GM19035 (cell line): ENCODE results near the gene TAS1R2.
"Not testable (repeated sequence)": the region's sequence is repeated elsewhere in the genome, so short reads cannot be mapped to it uniquely, and the experiment has no call there.

Experiments
- ATAC-seq: cut with Tn5 transposase; IDR thresholded peaks from one replicate; pipeline ENCODE4 v1.9.1; 2021; ENCODE audit not compliant: unreplicated experiment

Gene TAS1R2

DNA sequence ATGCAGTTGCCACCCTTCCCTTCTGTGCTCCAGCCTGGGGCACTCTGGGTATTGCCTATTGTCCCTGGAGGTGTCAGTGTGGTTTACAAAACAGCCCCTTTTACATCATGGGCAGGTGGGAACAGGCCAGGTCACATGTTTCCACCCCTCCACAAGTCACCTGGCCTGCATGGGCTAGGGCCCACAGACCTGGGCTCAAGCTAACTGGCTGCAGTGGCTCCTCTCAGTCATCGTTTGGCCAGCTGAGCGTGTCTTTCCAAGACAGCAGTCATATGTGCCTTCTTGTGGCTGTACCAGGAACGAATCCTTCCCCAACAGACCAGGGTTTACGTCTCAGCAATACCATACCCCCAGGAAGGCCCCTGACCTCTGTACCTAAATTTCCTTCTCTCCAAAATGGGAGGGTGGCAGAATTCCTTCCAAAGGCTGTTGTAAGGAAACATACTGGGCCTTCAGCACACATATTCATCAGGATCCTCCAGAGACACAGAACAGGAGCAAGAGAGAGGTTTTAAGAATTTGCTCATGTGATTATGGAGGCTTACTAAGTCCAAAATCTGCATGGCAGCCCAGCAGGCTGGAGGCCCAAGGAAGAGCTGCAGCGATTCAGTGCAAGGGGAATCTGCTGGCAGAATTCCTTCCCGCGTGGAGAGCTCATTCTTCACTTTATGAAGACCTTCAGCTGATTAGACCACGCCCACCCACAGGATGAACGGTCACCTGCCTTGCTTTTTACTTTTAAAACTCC lies 10.6 kb upstream of the TAS1R2 start:
- ATAC-seq = no peak

DNA sequence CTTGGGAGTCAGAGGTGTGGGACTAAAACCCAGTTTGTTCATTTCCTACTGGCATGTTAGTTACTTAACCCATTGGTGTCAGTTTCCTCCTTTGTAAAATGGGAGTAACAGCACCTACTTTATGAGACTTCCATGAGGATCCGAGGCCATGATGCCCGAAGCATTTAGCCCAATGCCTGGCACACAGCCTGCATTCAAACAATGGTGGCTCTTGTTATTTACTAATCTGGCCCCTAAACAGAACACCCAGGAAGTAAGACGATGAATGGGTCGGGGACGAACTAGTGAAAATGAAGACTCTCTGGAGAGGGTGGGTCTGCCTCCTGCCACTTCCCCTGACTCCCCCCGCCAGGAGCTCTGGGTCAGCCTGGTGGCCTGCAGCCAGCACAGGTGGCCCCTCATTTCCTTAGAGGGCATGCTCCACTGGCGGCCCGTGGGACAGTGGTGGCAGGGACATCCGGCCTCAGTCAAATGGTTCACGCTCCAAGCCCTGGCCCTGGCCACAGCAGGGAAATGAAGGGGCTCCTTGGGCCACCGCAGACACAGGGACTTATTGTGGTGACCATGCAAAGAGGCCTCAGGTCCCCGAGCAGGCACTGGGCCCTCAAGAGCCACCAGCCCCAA lies 9.5 kb upstream of the TAS1R2 start:
- no peak for ATAC-seq

DNA sequence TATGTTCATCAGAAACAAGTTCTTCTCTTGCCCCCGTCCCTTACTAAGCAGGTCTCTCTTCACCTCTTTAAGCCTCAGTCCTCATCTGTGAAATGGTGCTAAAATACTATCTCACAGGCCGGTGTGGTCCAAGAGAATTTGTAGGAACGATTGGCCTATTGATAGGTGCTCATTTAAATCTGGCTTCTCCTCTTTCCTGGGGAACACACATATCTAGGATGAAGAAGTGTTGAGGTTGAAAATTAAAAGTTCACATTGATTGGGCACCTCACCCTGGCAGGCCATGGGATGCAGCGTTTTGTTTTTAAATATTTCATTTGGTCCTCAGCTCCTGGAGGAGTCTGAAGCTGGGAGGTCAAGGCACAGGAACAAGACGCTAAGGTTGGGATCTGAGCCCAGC lies 8.9 kb upstream of the TAS1R2 start:
- ATAC-seq = no peak

DNA sequence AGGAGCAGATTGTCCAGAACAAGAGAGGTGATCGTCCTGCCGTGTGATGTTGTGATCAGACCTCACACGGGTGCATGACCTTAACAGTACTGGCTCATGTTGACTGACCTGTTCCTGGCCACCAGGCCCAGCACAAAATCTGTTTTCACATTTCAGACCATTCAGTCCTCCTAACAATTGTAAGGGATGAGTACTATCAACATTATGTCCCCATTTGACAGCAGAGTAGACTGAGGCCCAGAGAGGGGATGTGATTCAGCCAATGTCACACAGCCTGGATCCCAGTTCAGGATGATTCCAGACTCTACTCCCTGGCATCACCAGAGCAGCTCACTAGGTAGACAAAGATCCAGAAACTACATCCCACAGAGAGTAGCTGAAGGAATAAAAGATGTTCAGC lies 7.4 kb upstream of the TAS1R2 start:
- no peak for ATAC-seq

DNA sequence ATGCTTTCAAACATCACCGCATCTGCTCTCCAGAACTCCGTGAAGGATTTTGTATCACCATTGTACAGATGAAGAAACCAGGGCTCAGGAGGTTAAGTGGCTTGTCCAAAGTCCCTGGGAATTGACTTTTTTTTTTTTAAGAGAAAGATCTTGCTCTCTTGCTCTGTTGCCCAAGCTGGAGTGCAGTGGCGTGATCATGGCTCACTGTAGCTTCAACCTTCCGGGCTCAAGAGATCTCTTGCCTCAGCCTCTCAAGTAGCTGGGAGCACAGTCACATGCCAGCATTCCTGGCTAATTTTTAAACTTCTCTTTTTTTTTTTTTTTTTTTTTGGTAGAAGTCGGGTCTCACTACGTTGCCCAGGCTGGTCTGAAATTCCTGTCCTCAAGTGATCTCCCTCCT lies 6.9 kb upstream of the TAS1R2 start:
- no peak for ATAC-seq

DNA sequence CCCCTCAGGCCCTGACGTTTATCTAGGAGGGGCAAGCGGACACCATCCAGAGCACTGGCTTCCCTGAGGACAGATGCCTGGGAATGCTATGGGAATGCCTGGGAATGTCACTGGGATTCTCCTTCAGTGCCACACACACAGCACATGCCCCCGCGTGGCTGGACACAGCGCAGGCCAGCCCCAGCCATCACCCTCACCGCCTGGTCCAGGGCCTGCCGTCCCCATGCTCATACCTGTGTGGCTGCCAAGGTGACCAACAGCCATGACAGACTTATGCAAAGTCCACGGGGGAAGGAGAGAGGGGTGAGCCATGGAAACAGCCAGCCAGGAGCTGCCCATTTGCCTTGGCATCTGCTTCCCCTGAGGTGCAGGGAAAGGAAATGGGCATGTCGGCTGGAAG lies 5.7 kb upstream of the TAS1R2 start:
- no peak for ATAC-seq

DNA sequence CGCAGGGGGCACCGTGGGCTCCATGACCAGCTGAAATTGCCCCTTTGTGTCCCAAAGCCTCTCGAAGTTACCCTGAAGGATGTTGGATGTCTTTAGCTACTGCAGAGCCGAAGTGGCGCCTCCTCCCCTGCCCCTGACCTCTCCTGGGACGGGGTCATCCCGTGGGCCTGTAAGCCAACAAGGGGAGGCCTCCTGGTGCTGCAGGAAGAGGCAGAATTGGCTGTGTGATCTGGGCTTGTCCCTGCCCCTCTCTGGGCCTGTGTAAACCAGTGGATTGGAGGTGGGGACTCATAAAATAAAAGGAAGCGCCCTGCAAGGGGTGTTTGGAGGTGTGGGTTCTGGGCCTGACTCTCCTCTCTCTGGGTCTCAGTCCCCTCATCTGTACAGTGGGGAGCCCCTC lies 2.1 kb upstream of the TAS1R2 start:
- no peak for ATAC-seq

DNA sequence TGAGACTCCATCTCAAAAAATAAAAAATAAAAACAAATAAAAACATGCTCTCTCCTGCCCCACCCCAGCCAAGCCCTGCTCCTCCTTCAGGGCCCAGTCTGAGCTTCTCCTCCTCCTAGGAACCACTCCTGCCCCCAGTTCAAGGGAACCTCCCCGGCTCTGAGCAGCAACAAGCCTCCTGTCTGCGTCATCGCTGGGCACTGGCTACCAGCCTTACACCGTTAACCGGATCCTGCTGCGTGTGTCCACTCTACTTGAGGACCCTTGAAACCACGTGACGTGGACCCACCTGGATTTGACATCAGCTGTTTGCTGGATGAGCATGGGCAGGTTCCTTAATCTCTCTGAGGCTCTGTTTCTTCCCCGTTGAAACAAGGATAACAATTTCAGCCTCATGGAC lies 1.6 kb upstream of the TAS1R2 start:
- no peak for ATAC-seq

DNA sequence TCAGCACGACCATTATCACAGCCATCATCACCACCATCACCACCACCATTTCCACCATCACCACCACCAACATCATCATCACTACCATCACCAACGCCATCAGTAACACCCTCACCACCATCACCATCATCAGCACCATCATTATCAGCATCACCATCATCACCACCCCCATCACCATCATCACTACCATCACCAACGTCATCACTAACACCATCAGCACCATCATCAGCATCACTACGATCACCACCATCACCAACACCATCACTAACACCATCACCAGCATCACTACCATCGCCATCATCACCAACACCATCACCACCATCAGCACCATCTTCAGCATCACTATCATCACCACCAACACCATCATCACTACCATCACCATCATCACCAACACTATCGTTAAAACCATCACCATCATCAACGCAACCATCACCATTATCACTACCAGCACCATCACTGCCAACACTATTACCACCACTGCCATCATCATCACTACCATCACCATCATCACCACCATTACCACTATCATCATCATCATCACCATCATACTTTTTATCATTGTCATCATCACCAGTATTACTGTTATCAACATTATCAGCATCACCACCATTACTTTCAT lies 1.3 kb downstream of the TAS1R2 start:
- no peak for ATAC-seq

DNA sequence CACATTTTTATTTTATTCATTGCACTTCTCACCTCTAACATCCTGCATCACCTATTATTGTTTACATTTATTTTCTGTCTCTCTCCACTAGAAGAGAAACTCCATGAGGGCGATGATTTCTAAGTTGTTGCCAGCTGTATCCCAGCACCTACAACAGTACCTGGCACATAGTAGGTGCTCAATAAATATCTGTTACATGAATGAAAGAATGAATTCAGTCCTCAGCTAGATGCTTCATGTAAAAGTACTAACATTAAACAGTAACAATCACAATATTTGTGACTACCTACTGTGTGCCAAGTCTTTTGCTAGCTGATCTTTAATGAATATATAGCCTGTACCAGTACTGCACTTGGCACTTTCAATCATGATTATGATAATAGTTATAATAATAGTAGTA lies 3.0 kb downstream of the TAS1R2 start:
- no peak for ATAC-seq

DNA sequence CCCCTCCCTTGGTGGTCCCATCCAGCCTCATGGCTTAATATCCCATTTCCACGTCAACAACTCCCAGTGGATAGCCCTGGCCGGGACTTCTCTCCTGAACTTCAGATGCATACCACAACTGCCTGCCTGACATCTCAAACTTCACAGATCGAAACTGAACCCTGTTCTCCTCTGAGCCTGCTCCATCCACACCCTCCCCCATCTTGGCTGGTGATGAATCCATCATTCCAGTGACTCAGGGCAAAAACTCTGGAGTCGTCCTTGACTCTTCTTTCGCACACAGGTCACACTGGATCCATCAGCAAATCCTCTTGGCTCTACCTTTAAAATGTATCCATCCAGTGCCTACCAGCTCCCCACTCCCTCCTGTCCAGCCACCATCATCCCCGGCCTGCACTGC lies 3.9 kb downstream of the TAS1R2 start:
- no peak for ATAC-seq

DNA sequence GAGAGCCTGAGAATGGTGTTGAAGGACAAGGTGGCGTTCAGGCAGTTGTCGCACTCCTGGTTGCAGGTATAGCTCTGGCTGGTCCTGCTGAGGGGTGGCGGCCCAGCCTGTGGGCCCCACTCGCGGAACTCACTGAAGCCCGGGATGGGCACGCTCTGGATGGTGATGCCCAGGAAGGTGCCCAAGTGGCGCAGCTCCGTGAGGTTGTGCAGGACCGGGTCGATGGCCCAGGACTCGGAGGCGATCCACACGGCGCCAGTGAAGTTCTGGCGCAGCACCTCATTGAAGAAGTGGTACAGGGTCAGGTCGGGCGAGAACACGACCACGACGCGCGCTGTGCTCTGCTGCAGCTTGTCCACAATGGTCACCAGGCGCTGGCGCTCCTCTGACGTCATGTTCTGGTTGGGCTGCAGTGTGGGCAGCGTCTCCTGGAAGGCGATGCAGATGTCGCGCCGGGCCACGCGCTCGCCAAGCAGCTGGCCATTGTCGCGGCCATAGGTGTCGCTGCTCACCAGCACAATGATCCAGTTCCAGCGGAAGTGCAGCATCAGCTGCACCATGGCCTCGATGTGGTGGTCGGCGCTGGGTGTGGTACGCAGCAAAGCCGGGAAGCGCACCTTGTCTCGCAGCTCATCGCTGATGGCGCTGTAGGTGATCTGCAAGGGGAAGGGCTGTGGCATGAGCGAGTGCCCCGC lies 5.0 kb downstream of the TAS1R2 start:
- no peak for ATAC-seq

DNA sequence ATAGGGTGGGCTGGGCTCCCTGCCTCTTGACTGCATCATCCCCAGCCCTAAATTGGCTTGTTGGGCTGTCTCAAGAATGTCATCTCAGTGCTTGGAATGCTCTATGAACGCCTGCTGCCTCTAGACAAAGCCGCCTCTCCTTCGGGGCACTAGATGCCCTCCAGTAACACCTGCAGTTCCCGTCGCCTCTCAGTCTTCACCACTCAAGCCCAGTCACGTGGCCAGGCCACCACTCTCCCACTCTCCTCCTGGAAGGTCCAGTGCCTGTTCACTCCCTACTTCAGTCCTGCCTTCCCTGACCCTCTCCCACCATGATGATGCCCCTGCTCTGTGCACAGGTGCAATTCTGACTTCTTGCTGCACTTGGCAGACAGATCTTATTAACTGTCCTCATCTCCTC lies 7.0 kb downstream of the TAS1R2 start:
- ATAC-seq = no peak

DNA sequence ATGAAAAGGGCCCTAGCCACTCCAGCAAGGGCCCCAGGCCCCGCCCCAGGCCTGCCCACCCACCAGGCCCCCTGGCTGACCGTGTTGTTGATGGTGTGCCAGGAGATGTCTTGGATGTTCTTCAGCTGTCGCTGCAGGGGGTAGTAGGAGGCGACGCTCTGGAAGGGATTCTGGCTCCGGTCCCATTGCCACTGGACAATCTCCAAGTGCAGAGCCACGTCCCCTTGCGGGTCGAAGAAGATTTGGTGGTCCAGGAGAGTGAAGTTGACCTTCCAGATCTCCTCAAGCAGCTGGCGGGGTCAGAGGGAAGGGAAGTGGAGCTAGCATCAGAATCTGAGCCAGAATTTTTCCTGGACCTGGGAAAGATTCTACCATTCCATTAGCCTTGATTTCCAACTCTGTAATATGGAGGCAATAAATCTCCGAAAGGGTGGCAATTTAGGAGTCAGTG lies 10.2 kb downstream of the TAS1R2 start:
- ATAC-seq = no peak

DNA sequence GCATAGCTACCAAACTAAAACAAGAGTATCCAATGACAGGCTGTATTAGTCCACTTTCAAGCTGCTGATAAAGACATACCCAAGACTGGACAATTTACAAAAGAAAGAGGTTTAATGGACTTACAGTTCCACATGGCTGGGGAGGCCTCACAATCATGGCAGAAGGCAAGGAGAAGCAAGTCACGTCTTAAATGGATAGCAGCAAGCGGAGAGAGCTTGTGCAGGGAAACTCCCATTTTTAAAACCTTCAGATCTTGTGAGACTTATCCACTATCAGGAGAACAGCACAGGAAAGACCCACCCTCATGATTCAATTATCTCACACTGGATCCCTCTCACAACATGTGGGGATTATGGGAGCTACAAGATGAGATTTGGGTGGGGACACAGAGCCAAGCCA lies 11.7 kb downstream of the TAS1R2 start:
- ATAC-seq = not testable (repeated sequence)

DNA sequence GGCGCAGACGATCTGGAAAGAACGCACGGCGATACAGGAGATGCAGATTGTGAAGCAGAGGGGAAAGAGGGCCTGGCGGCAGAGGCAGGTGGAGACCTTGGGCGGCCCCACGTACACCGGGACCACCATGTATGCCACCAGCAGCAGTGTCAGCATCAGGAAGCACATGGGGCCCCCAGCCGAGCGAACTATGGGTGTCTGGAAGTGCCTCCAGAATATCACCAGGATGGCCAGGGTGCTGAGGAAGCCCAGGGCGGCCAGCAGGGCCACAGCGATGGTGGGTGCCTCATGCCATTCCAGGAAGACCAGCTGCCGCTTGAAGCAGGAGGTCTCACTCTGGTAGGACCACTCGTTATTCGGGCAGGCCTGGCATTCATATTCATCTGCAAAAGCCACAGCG lies 19.3 kb downstream of the TAS1R2 start:
- ATAC-seq = no peak

DNA sequence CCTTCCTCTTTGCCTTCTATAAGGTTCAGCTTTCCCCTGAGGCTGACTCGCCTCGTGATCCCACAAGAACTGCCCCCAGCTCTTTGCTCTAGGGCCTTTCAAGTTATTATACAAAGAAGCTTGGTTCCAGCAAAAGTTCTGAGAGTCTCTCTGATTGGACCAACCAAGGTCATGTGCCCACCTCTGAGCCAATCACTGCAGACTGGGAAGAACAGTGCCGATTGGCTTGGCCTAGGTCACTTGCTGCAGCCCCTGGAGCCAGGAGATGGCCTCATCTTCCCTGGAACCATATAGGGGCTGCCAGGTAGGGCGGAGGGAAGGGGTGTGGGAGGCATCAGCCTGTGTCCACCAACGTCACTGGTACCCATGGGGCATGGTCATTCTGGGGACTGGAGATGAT lies 22.8 kb downstream of the TAS1R2 start:
- no peak for ATAC-seq

DNA sequence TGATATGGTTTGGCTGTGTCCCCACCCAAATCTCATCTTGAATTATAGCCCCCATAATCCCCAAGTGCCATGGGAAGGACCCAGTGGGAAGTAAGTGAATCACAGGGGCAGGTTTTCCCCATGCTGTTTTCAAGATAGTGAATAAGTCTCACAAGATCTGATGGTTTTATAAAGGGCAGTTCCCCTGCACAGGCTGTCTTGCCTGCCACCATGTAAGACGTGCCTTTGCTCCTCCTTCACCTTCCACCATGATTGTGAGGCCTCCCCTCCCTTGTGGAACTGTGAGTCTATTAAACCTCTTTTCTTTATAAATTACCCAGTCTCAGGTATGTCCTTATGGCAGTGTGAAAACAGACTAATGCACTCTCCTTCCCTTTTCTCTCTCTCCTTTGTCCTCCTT lies 27.1 kb downstream of the TAS1R2 start:
- not testable (repeated sequence) for ATAC-seq

DNA sequence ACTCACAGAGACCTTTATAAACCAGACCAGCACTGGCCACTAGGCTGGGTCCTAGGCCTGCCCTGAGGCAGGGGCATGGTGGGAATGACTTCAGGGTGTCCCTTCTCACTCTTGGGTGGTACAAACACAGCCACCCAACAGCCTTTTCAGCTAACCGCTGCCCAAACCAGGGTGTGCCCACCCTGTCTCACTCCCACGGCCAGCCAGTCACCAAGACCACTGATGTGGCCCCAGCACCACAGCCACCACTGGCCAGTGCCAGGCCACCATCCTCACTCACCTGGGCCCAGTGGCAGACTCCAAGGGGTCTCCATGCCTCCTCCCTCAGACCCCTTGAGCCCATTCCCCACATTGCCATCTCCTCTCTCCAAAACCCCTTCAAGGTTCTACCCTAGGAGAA lies 27.8 kb downstream of the TAS1R2 start:
- no peak for ATAC-seq

DNA sequence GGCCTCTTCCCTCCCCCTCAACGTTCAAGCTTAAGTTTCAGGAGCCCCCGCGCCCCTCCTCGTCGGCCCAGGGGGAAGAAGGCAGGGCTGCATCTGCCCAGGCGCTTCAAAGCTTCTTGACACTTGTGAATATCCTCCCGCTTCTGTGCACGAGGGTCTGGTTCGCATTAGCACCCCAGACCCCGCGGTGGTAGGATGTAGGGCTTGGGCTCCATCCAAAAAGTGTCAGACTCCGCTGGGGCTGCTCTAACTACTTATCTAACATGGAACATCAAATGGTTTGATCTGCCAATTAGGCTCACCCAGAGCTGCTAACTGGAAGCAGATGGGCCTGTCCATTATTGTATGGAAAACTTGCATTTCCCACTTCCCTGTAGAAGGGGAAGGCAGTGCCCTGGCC lies 28.9 kb downstream of the TAS1R2 start:
- no peak for ATAC-seq

DNA sequence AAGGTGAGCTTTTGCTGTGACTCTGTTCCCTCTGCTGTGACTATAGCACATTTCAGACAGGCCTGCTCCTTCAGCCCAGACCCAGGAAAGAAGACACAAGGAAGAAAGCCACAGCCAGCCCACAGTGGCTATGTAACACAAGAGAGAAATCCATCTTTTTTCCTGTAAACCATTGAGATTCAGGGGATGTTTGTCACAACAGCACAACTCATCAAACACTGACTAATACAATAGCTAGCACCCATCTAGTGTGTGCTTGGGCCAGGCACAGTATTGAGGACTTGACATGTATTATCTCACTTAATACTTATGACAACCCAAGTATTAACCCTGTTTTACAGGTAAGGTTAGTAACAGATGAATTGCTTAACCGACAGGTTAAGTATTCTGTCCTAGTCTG lies 29.8 kb downstream of the TAS1R2 start:
- no peak for ATAC-seq

DNA sequence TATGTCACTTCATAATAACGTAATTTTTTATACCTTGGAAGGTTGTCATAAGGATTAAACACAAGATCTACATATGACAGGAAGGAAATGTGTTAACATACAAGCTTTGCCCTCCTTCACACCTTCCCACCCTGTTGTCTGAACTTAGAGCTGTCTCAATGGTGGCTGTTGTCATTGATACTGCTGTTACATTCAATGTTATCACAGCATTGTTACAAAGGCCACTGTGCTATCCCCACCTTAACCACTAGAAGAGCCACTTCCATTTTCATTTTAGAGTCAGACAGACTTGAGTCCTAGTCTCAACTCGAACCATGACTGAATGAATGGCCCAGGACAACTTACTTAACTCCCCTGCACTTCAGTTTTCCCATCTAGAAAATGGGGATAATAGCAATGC lies 31.2 kb downstream of the TAS1R2 start:
- no peak for ATAC-seq
